Measurements from ENCODE around the gene FBXL13. TPM values are rescaled to one million over a fixed set of nuclear protein-coding genes. Genes with fewer than 3 reads are reported as not detected.
"Not testable (repeated sequence)": the region's sequence is repeated elsewhere in the genome, so short reads cannot be mapped to it uniquely, and the experiment has no call there.

The FBXL13 gene
- total and polyA plus RNA-seq, 2 of the 8 experiments (the other 6 are each of a cell fraction or from before 2014, with no cell fraction given): 1.2 to 2.8 TPM

DNA sequence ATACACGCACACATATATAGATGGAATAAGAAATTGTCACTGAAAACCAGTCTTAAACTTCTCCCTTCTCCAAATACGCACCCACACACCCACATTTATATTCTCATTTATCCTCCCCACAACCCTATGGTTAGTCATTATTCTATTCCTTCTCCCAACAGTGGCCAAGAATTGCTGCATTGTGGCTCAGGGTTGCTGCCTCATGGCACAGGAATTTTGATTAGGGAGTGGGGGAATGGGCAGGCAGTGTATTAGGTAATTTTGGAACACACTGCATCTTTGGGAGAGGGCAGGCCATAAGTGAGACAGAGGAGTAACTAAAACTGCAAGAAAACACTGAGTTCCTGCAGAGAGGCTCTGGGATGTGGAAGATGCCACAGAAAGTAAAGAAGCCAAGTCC is 38.6 kb upstream of the FBXL13 start (continued):
- TF ChIP-seq FOSL1 (IDR thresholded peaks at IDR 0.05; ENCODE audit: insufficient read depth, low read depth, low read length): no peak

DNA sequence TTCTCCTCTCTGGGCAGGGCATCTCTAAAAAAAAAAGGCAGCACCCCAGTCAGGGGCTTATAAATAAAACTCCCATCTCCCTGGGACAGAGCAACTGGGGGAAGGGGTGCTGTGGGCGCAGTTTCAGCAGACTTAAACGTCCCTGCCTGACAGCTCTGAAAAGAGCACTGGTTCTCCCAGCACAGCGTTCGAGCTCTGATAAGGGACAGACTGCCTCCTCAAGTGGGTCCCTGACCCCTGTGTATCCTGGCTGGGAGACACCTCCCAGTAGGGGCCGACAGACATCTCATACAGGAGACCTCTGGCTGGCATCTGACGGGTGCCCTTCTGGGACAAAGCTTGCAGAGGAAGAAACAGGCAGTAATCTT is 32.1 kb upstream of the FBXL13 start:
- not testable (repeated sequence) for H3K14ac ChIP-seq (ENCODE audit: insufficient read length); H3K79me2 ChIP-seq (ENCODE audit: control insufficient read depth in 1 of 2, insufficient read depth in 2 of 2, low read length in 2 of 2); H2AFZ ChIP-seq (ENCODE audit: low read length); H4K20me1 ChIP-seq (replicated peaks in 1 of 2; ENCODE audit: control insufficient read depth in 1 of 2, insufficient read depth in 2 of 2, low read length in 2 of 2); H3K36me3 ChIP-seq (ENCODE audit: control insufficient read depth in 2 of 4, insufficient read depth in 4 of 4, low read length in 3 of 4); H3K27me3 ChIP-seq (replicated peaks in 1 of 4; ENCODE audit: control insufficient read depth in 3 of 4, extremely low read depth in 1 of 4, insufficient read depth in 3 of 4, low read length in 3 of 4); H2BK12ac ChIP-seq (ENCODE audit: low read depth, low read length); H2BK5ac ChIP-seq (ENCODE audit: low read depth, low read length); H3K4me3 ChIP-seq (ENCODE audit: extremely low read depth in 1 of 4, insufficient read depth in 2 of 4, low read depth in 3 of 4, low read length in 4 of 4); H4K8ac ChIP-seq (ENCODE audit: extremely low read depth, insufficient read depth, low read length); H3K27ac ChIP-seq (ENCODE audit: low read depth, low read length); FAIRE-seq; H3K56ac ChIP-seq (replicated peaks; ENCODE audit: insufficient read length, low read depth, low read length); H2BK20ac ChIP-seq (ENCODE audit: low read length); H3K4me1 ChIP-seq (replicated peaks in 1 of 4; ENCODE audit: control insufficient read depth in 3 of 4, insufficient read depth in 4 of 4, low read length in 3 of 4); H4K5ac ChIP-seq (ENCODE audit: insufficient read length, low read depth, low read length); H3K79me1 ChIP-seq (ENCODE audit: low read depth, low read length); H3K9me3 ChIP-seq (ENCODE audit: insufficient read depth in 2 of 2, low read depth in 1 of 2, low read length in 1 of 2); H2BK120ac ChIP-seq (replicated peaks; ENCODE audit: low read depth, low read length); H3K4ac ChIP-seq (replicated peaks; ENCODE audit: insufficient read length, low read depth, low read length); H3K9ac ChIP-seq (replicated peaks in 1 of 4; ENCODE audit: extremely low read depth in 1 of 4, low read depth in 3 of 4, low read length in 3 of 4); H3K23ac ChIP-seq (ENCODE audit: insufficient read length); H4K91ac ChIP-seq (replicated peaks; ENCODE audit: insufficient read length, low read length); H3K23me2 ChIP-seq (ENCODE audit: low read depth, low read length); H2AK5ac ChIP-seq (ENCODE audit: low read depth, low read length); H2BK15ac ChIP-seq (ENCODE audit: low read length); H3K18ac ChIP-seq (ENCODE audit: extremely low read depth, low read length)
- WGBS, 2 experiments (ENCODE audit: extremely low coverage in 1 of 2, insufficient coverage in 1 of 2, insufficient read length in 1 of 2, insufficient replicate concordance in 2 of 2, low coverage in 1 of 2, low lambda C conversion rate in 2 of 2, missing lambda C conversion rate in 1 of 2): 95% methylated on average over 6 of the region's 6 CpGs; no CpG with 5 or more reads in 1 of the 2 experiments
- H3K4me2 ChIP-seq (ENCODE audit: insufficient read depth in 1 of 2, low read depth in 2 of 2, low read length in 2 of 2): peak overlapping the region; percentile 19 to 41; a peak in 2 of 4 replicates
- ChIA-PET CTCF (ENCODE audit: partially characterized antibody) (interaction anchor here (0.6 to 1.5 kb wide), 2 partner anchors 10 kb away, joined by 3 to 4 read pairs; no protein-coding TSS in a partner anchor), POLR2A (ENCODE audit: partially characterized antibody) (interaction anchor here (1.2 to 1.3 kb wide), 2 partner anchors 9 to 10 kb away, joined by 5 to 6 read pairs; no protein-coding TSS in a partner anchor)
- DNase-seq (ENCODE audit: low read depth in 1 of 2, low spot score in 2 of 2): peak in 1 of 2 experiments; percentile 46

Data from H1 (cell line).